ENCODE data around the gene ANKRD1.

- TF ChIP-seq CTCF (IDR thresholded peaks at IDR 0.05 in 4 of 5, conservative IDR thresholded peaks at IDR 0.05 in 1 of 5) = no peak
- TF ChIP-seq POLR2A (IDR thresholded peaks at IDR 0.05) = no peak
Measured at GRCh38 chr10:90959826-90960225, 38.9 kb upstream of the ANKRD1 start.
